Right atrium auricular region (tissue), 2 donors: Measurements from ENCODE around the gene TGFBI. TPM values are rescaled to one million over a fixed set of nuclear protein-coding genes. Genes with fewer than 3 reads are reported as not detected.

Experiments used
- DNase-seq: peaks from one replicate; pipeline ENCODE4 v3.0.0-alpha.2; 2019; ENCODE audit warnings: low spot score
- H3K27ac ChIP-seq, 2 donors: fragments of 200-600 bp; sonication (generic); 1 replicate in 1 of 2; 2 replicates in 1 of 2; pipeline ENCODE4 v1.5.1; 2016 to 2019
- H3K27me3 ChIP-seq, 2 donors: fragments of 200-600 bp; sonication (generic); one replicate each; pipeline versions ENCODE4 v1.5.1 to v1.6.0; 2017 to 2019
- H3K36me3 ChIP-seq: fragments of 200-600 bp; sonication (generic); one replicate; pipeline ENCODE4 v1.5.1; 2016
- H3K4me1 ChIP-seq, 2 donors: fragments of 200-600 bp; sonication (generic); one replicate each; pipeline versions ENCODE4 v1.5.1 to v1.6.0; 2017 to 2019
- H3K4me3 ChIP-seq, 2 donors: fragments of 200-600 bp; sonication (generic); 1 replicate in 1 of 2; 2 replicates in 1 of 2; pipeline ENCODE4 v1.5.1; 2017 to 2019; ENCODE audit warnings: mild to moderate bottlenecking in 1 of 2, moderate library complexity in 1 of 2
- H3K9me3 ChIP-seq, 2 donors: fragments of 200-600 bp; sonication (generic); one replicate each; pipeline ENCODE4 v1.5.1; 2019
- total RNA-seq, 2 donors: library from RNA; depleted of rRNA; stranded (reverse); fragments of >200 nt; gene quantifications; one replicate each; pipeline ENCODE4 v1.1.0, GENCODE V29; 2016
- TF ChIP-seq, protein P1 (sequence below), 2 donors: fragments of 200-600 bp; sonication (generic); IDR thresholded peaks; one replicate each; pipeline ENCODE4 v1.5.1; 2019; ENCODE audit warnings: antibody characterized with exemption in 2 of 2

The TGFBI gene
- total RNA-seq, 2 donors from 2014 or later = 30.4 to 65.0 TPM

DNA sequence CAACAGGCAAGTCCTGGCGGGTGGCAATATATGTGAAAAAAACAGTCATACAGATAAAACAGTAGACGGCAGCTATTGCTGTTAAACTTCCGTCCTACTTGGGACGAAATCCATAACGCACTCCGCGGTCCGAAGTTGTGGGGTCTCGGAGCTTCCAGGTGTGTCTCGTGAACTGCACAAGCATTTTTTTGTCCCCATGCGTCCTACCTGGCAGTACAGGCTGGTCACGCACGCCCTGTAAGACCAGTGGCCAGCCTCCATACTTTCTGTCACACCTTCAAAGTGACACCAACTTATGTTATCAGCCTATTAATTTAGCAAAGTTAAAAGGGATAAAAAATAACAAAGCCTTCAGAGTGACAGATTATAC is 51.3 kb downstream of the TGFBI start:
- H3K27me3 ChIP-seq = no peaks in the 10 kb centered on the region
- no peaks in the 10 kb centered on the region for H3K36me3 ChIP-seq
- TF ChIP-seq, protein P1, sequence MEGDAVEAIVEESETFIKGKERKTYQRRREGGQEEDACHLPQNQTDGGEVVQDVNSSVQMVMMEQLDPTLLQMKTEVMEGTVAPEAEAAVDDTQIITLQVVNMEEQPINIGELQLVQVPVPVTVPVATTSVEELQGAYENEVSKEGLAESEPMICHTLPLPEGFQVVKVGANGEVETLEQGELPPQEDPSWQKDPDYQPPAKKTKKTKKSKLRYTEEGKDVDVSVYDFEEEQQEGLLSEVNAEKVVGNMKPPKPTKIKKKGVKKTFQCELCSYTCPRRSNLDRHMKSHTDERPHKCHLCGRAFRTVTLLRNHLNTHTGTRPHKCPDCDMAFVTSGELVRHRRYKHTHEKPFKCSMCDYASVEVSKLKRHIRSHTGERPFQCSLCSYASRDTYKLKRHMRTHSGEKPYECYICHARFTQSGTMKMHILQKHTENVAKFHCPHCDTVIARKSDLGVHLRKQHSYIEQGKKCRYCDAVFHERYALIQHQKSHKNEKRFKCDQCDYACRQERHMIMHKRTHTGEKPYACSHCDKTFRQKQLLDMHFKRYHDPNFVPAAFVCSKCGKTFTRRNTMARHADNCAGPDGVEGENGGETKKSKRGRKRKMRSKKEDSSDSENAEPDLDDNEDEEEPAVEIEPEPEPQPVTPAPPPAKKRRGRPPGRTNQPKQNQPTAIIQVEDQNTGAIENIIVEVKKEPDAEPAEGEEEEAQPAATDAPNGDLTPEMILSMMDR (IDR thresholded peaks at IDR 0.05) = no peak
- no peaks in the 10 kb centered on the region for H3K9me3 ChIP-seq
- no peak for DNase-seq
- peak overlapping the region; percentile 29 to 45 for H3K4me3 ChIP-seq
- peaks cover 0 to 15% of the 10 kb centered on the region in 2 donors for H3K4me1 ChIP-seq
- peak overlapping the region; percentile 9 to 79 for H3K27ac ChIP-seq

DNA sequence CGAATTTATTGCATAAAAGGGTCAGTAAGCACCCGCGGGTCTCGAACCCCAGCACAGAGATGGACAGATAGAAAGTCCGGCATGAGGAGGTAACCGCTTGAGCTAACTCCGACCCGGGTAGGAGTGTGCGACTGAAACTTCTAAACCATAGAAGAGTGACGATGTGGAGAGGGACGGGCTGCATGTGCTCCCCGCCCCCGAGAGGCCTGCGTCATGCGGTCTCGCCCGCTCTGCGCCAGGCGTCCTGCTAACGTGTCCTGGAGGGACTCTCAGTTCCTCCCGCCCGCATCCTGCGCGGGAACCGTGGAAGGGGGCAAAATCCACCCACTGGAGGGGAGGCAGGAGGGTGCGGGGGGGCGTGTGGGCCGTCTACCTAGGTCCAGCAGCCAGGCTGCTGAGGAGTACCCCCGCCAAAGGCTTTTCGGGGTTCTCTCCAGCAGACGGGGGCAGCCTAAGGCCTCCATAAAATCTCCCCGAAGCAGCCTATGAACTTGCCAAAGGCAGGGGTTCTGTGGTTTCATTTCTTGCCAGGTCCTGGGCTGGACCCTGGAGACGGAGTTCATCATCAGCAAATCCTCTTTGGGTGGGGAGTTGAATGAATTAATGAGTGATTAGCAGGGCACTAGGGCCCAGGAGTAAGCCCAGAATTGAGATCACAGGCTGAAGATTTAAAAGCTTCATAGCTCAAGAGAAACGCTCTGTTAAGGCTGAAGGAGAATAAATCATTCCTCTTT is 51.9 kb downstream of the TGFBI start:
- no peaks in the 10 kb centered on the region for H3K36me3 ChIP-seq
- H3K4me3 ChIP-seq = peak overlapping the region; percentile 29 to 45
- H3K27ac ChIP-seq = peak overlapping the region; percentile 56 to 79
- no peaks in the 10 kb centered on the region for H3K27me3 ChIP-seq
- H3K4me1 ChIP-seq = peaks cover 0 to 15% of the 10 kb centered on the region in 2 donors
- DNase-seq = peak; percentile 92
- TF ChIP-seq, protein P1 (IDR thresholded peaks at IDR 0.05) = no peak
- H3K9me3 ChIP-seq = no peaks in the 10 kb centered on the region

DNA sequence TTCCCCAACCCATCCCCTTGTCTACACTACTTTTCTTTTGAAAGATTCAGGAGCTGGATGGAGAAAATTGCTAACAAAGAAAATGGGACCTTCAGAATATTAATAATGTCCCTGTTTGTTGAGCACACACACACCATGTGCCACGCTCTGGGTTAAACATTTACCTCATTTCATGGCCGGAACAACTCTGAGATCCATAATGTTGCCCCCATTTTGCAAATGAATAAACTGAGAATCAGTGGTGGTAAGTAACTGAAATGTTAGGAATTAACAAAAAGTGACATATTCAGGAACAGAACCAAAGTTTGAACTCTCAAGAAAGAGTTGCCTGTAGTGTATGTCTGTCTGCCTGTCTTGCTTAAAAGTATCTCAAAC is 52.4 kb downstream of the TGFBI start:
- H3K9me3 ChIP-seq = no peaks in the 10 kb centered on the region
- peaks cover 0 to 15% of the 10 kb centered on the region in 2 donors for H3K4me1 ChIP-seq
- no peak for DNase-seq
- no peaks in the 10 kb centered on the region for H3K27me3 ChIP-seq
- peak overlapping the region; percentile 56 to 79 for H3K27ac ChIP-seq
- no peaks in the 10 kb centered on the region for H3K36me3 ChIP-seq
- peak overlapping the region in 1 of 2 donors; percentile 45 for H3K4me3 ChIP-seq
- TF ChIP-seq, protein P1 (IDR thresholded peaks at IDR 0.05) = no peak

GRCh38 chr5:136082390-136083193 is 53.8 kb downstream of the TGFBI start:
- no peaks in the 10 kb centered on the region for H3K9me3 ChIP-seq
- peaks cover 0 to 25% of the 10 kb centered on the region in 2 donors for H3K4me1 ChIP-seq
- no peak overlapping the region for H3K4me3 ChIP-seq
- TF ChIP-seq, protein P1 (IDR thresholded peaks at IDR 0.05) = peak; percentile 38 to 93
- DNase-seq = no peak
- no peaks in the 10 kb centered on the region for H3K36me3 ChIP-seq
- H3K27ac ChIP-seq = no peak overlapping the region
- no peaks in the 10 kb centered on the region for H3K27me3 ChIP-seq

- TF ChIP-seq, protein P1 (IDR thresholded peaks at IDR 0.05) = no peak
- Histone ChIP-seq H3K4me1 (peaks cover 0 to 46% of the 10 kb centered on the region in 2 donors), H3K27me3 (no peaks in the 10 kb centered on the region), H3K9me3 (no peaks in the 10 kb centered on the region), H3K36me3 (no peaks in the 10 kb centered on the region), H3K27ac (no peak overlapping the region), H3K4me3 (no peak overlapping the region)
- DNase-seq = no peak
Observed at GRCh38 chr5:136084698-136085097, 55.9 kb downstream of the TGFBI start.
